Epithelial cell of proximal tubule (primary cell): ENCODE data around the gene TNFRSF13B. TPM values are rescaled to one million over a fixed set of nuclear protein-coding genes. Genes with fewer than 3 reads are reported as not detected.

Experiments used
- DNase-seq: peaks from one replicate; pipeline ENCODE4 v3.0.0-alpha.2; 2011; ENCODE audit warnings: low read depth
- H3K4me3 ChIP-seq: 2 replicates; pipeline ENCODE4 v1.5.1; 2011; ENCODE audit warnings: low read depth, mild to moderate bottlenecking, low read length
- total RNA-seq: library from RNA; depleted of rRNA; stranded (reverse); fragments of >200 nt; gene quantifications from 2 replicates; pipeline ENCODE4 v1.2.3, GENCODE V29; 2015
- TF ChIP-seq, protein P1 (sequence below): conservative IDR thresholded peaks from 2 replicates; pipeline ENCODE4 v1.5.1; 2012; ENCODE audit warnings: low read depth, mild to moderate bottlenecking, low read length

The TNFRSF13B gene
- total RNA-seq: not detected in 2 replicates

DNA sequence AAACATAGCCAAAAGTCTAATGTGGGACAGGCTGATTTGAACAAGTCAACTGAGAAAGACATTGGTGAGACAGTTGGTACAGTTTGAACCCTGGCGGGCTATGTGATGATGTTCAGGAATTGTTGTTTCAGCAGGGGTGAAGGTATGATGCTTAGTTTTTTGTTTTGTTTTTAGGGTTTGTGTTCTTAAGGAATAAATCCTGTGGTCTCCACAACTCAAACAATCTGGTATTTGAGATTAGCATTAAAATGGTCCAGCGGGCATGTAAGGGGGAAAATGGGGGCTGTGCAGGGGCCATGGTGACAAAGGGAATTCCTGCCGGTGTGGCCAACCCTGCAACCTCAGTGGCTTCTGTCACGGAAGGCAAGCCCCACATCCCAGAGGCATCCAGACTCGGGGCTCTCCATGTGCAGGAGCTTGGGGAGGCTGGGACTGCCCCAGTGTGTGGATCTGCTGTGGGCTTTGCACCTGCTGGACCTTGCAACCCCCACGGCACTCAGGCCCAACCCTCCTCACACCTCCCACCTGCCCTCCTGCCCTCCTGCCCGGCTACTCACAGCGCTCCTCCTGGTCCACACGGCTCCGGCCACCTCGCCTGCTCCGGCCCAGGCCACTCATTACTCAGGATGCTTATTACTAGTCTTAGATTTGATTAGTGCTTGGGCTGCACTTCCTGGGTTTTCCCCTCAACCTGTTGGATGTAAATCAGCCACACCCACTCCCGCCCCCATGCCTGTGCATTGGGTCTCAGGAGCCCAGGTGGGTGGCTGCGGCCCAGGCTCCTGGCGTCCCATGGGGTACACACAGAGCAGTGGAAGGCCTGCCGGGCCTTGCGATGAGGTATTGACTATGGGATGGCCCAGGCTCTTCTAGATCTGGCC, at the start of gene TNFRSF13B:
Gene TNFRSF13B, minus strand, starts transcription at position 661 of the 881 bp plus-strand sequence. Its CDS starts 43 bp downstream, at position 618.
- no peak for DNase-seq
- TF ChIP-seq, protein P1, sequence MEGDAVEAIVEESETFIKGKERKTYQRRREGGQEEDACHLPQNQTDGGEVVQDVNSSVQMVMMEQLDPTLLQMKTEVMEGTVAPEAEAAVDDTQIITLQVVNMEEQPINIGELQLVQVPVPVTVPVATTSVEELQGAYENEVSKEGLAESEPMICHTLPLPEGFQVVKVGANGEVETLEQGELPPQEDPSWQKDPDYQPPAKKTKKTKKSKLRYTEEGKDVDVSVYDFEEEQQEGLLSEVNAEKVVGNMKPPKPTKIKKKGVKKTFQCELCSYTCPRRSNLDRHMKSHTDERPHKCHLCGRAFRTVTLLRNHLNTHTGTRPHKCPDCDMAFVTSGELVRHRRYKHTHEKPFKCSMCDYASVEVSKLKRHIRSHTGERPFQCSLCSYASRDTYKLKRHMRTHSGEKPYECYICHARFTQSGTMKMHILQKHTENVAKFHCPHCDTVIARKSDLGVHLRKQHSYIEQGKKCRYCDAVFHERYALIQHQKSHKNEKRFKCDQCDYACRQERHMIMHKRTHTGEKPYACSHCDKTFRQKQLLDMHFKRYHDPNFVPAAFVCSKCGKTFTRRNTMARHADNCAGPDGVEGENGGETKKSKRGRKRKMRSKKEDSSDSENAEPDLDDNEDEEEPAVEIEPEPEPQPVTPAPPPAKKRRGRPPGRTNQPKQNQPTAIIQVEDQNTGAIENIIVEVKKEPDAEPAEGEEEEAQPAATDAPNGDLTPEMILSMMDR: no peak

GRCh38 chr17:17021194-17021863, 49.4 kb upstream of the TNFRSF13B start:
- no peak overlapping the region for H3K4me3 ChIP-seq
- DNase-seq: no peak
- TF ChIP-seq, protein P1: no peak

More for the DNA sequence above, at the start of gene TNFRSF13B:
- H3K4me3 ChIP-seq: no peak within 1 kb of the TSS

DNA sequence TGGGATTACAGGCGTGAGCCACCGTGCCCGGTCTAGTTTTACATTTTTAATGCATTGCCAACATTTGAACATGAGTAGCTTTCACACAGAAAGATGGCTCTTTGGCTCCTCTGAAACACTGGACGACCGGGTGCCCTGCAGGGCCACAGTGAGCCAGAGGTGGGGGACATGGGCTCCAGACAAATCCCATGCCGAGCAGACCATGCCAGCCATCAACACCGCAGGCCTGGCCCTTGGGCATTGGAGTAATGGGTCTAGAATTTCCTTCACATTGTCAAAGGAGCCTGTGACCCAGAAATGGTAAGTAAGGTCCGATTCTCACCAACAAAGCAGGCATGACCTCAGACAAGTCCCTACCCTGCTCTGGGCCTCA, 48.9 kb upstream of the TNFRSF13B start:
- TF ChIP-seq, protein P1: no peak
- no peak overlapping the region for H3K4me3 ChIP-seq
- DNase-seq: no peak

- H3K4me3 ChIP-seq: no peak overlapping the region
- TF ChIP-seq, protein P1: no peak
- no peak for DNase-seq
Observed at GRCh38 chr17:17019891-17020456, 48.1 kb upstream of the TNFRSF13B start.

GRCh38 chr17:17019430-17019762, 47.5 kb upstream of the TNFRSF13B start:
- H3K4me3 ChIP-seq: no peak overlapping the region
- TF ChIP-seq, protein P1: no peak

GRCh38 chr17:17018612-17019429, 46.9 kb upstream of the TNFRSF13B start:
- no peak overlapping the region for H3K4me3 ChIP-seq
- DNase-seq: no peak
- TF ChIP-seq, protein P1: no peak

More at GRCh38 chr17:17019430-17019762, 47.5 kb upstream of the TNFRSF13B start:
- no peak for DNase-seq
